AG09309 (cell line): ENCODE data around the gene CFAP97.

Experiments used
- DNase-seq: peaks from one replicate; pipeline ENCODE4 v3.0.0-alpha.2; 2010; ENCODE audit warnings: low read depth
- H3K4me3 ChIP-seq: 2 replicates; pipeline ENCODE4 v1.5.1; 2011; ENCODE audit warnings: mild to moderate bottlenecking, low read depth, low read length, moderate library complexity; ENCODE audit not compliant: control insufficient read depth
- CTCF ChIP-seq: IDR thresholded peaks from 2 replicates; pipeline ENCODE4 v1.5.1; 2011; ENCODE audit warnings: mild to moderate bottlenecking, low read depth, low read length, inconsistent platforms; ENCODE audit not compliant: insufficient read depth, control insufficient read depth; ENCODE audit errors: missing control alignments

CFAP97 gene

GRCh38 chr4:185224597-185224996 lies 20.8 kb upstream of the CFAP97 start:
- no peak for DNase-seq
- no peak overlapping the region for H3K4me3 ChIP-seq
- TF ChIP-seq CTCF = no peak

- TF ChIP-seq CTCF = no peak
- peak; percentile 28 for DNase-seq
- H3K4me3 ChIP-seq = no peak overlapping the region
These were observed 18.8 kb upstream of the CFAP97 start for GRCh38 chr4:185222598-185222997.

- H3K4me3 ChIP-seq = no peak overlapping the region
- no peak for TF ChIP-seq CTCF
- DNase-seq = no peak
These were observed 18.1 kb upstream of the CFAP97 start for GRCh38 chr4:185221912-185222311.

GRCh38 chr4:185221491-185221890 lies 17.7 kb upstream of the CFAP97 start:
- no peak overlapping the region for H3K4me3 ChIP-seq
- DNase-seq = no peak
- no peak for TF ChIP-seq CTCF

GRCh38 chr4:185219551-185220344 lies 15.9 kb upstream of the CFAP97 start:
- TF ChIP-seq CTCF = no peak
- DNase-seq = peak; percentile 74
- no peak overlapping the region for H3K4me3 ChIP-seq

- no peak for DNase-seq
- TF ChIP-seq CTCF = no peak
These were observed 14.5 kb upstream of the CFAP97 start for GRCh38 chr4:185218312-185218711.

More at GRCh38 chr4:185218312-185218711, 14.5 kb upstream of the CFAP97 start:
- no peak overlapping the region for H3K4me3 ChIP-seq
